Dedifferentiated amniotic fluid mesenchymal stem cell (primary cell): ENCODE data around the gene SCFD1.
"Not testable (repeated sequence)": the region's sequence is repeated elsewhere in the genome, so short reads cannot be mapped to it uniquely, and the experiment has no call there.

Source experiments
- DNase-seq: peaks from one replicate; pipeline ENCODE4 v3.0.0-alpha.2; 2016; ENCODE audit errors: extremely low spot score

The SCFD1 gene

DNA sequence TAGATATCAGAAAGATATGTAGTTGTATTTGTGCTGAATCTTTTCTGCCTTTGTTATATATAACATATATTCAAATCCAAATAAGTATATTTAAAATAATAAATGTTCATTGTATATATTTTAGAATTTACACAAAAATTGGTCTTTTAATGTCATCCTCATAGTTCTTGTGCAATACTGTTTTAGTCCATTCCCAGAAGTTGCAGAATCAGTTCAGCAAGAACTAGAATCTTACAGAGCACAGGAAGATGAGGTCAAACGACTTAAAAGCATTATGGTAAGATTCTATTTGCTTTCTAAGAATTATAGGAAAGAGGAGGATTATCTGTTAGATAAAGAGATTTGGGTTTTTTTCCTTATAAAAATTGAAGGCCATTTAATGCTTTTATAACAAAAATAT is 51.0 kb downstream of the SCFD1 start:
- no peak for DNase-seq

DNA sequence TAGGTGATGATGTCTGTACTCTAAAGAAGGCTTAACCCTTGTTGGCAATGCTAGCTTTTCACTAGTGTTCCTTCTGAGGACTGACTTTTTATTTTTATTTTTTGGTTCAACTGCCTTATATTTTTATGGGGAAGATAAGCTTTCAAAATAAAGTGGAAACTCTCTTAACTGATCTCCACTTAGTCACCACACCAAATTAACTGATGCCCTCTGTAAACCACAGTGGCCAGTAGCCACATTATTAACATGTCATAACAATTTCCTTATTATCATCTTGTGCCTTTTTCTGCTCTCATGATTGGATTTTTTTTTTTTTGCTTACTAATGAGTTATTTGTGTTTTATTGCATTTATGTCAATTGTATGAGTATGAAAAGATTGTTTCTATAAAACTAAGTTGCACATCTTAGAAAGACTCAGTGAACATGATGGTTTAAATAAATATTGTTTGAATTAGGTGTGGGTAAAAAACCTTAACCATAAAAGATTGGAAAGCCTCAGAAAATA is 56.9 kb downstream of the SCFD1 start:
- DNase-seq, result no peak

DNA sequence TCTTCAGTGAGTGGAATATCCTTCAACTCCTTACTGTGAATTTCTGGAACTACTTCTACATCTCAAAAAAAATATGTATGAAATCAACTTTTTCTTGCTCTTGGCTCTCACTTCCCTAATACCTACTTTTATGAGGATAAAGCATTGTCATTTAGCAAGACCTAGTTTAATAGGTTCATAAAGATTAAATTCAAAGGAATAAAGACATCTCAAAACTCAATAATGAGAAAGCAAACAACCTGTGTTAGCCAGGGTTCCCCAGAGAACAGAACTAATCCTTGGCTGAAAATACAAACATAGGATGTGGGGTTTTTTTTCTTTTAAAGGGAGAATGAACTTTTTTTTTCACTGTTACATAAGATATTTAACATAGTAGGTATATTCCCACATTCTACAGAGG is 57.9 kb downstream of the SCFD1 start:
- no peak for DNase-seq

DNA sequence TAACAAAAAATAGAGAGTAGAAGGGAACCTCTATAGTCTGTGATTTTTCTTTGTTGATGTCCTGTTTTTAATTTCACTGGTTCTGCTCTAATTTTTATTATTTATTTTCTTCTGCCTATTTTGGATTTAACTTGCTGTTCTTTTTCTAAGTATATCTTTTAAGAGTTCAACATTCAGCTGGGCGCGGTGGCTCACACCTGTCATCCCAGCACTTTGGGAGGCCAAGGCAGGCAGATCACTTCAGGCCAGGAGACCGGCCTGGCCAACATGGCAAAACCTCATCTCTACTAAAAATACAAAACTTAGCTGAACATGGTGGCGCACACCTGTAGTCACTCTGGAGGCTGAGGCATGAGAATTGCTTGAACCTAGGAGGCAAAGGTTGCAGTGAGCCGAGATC is 58.7 kb downstream of the SCFD1 start:
- DNase-seq, result not testable (repeated sequence)

DNA sequence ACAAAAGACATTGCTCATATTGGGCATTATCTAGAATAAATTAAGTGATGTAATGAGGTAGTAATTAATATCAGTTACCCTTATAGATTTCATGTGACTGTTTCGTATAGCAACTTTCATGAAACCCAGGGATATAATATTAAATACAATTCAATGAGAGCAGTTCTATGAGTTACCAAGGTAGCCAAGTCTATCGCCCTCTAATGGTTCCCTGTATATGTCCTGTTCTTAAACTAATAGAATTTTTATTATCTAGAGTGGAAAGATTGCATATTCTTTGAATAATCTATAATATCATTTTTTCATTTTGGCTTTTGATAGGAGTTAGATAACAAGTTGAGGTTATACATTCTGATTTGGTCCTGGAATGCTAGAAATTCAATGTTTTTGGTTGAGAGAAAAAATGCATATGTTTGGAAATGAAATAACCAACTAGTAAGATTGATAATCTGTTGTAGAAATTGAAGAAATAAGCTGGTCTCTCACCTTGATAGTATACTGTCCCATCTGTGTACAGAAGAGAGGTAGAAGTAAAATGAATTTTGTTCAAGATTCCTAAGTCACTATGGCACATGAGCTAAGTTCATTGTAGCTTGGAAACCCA is 59.7 kb downstream of the SCFD1 start:
- DNase-seq, result no peak

DNA sequence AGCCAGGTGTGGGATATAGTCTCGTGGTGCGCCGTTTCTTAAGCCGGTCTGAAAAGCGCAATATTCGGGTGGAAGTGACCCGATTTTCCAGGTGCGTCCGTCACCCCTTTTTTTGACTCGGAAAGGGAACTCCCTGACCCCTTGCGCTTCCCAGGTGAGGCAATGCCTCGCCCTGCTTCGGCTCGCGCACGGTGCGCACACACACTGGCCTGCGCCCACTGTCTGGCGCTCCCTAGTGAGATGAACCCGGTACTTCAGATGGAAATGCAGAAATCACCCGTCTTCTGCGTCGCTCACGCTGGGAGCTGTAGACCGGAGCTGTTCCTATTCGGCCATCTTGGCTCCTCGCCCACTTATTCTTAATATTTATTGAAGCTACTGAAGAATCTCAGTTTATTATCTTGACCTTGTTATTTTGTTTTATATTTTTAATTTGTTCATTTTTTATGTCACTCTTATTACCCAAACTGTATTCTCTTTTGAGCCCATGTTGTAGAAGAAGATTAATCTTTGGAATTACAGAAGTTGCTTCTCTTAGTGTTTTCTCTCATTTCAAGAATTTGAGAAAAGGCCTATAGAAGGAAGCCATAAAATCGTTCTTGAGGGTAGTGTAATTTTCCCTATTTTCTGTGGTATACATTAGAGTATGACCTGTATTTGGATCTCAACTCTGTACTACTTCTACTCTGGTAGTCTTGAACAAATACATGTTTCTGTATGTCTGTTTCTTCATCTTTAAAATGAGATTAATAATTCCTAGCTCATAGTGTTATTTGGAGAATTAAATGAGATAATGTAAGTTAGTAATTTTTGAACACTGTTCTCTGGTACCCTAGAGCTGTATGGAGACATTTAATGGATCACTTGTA is 68.6 kb downstream of the SCFD1 start:
- DNase-seq, result not testable (repeated sequence)

DNA sequence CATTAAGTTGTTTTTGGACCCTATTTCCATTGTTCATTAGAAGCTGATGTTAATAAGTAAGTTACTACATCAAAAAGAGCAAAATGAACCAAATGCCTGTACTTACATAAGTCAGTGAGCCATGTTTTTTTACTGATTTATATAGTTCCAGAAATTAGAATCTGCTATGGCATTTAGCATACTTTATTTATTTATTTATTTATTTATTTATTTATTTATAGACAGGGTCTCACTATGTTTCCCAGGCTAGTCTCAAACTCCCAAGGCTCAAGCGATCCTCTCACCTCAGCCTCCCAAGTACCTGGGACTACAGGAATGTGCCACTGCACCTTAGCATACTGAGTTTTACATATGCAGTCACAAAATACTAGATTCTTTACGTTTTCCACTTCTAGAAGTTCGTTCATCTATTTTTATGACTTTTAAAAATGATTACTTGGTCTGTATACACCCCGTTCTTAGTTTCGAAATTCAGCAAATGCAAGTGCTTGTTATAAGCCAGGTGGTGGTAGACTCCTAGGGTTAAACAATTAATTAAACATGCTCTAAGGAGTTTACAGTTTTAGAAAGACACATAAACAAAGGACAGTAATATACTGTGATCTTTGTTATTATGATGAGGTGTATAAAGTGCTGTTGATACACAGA is 69.8 kb downstream of the SCFD1 start:
- DNase-seq, result no peak

DNA sequence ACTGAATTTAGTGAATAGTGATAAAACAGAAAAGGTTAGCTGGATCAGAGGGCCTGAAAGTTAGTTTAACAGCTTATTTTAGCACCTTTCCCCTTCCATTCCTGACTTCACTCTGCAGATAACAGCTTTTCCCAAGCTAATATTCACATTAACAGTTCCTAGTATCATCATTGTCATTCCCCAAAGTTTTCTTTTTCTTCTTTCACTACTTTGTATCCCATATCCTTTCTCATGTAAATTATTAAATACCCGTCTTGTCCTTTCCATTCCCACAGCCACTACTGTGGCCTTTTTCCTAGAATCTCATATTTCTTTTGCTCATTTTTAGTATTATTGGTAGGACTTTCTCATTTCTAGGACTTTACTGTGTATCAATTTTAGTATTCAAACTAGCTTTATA is 70.5 kb downstream of the SCFD1 start:
- DNase-seq, result no peak

DNA sequence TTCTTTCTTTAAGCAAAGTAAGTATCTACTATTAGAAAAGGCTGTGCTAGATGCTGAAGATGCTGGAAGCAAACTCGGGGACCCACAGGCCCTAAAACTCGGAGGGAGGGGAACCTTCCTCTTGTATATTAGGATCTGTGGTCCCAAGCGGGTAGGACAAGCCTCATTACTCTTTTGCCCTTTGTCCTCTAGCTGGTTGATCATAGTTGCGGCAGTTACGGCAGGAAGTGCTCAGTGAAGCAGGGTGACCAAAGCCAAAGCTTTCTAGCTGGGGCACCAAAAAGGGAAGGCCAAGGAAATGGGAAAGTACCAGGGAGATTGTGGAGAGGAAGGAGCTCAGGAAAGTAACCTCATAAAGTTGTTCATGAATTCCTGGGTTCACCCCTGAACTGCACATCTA is 76.3 kb downstream of the SCFD1 start:
- no peak for DNase-seq

DNA sequence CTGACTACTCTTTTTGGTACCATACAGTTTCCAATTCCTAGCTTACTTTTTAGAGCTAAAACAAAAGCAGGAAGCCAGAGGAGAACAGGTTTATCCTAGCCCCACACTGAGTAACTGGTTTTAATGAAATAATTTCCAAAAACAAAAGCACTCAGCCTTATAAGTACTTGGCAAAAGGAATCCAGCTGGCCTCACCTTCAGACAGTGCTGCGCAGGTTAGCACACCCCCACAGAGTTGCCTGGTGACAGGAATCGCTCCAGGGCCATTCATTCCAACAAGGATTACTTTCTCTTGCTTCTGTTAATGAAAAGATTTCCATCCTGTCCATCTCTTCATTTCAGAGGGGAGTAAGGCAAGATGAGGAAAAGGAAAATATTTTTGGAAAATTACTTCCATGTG is 84.6 kb downstream of the SCFD1 start:
- DNase-seq, result no peak

DNA sequence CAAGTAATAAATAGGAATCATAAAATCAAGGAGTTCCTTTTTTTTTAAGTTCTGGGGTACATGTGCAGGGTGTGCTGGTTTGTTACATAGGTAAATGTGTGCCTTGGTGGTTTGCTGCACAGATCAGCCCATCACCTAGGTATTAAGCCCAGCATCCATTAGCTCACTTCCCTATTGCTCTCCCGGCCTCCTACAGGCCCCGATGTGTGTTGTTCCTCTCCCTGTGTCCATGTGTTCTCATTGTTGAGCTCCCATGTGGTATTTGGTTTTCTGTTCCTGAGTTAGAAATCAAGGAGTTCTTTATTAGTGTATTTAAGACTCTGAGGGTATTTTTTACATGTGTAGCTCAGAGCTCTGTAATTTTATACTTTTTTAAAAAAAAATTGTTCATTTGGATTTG is 86.0 kb downstream of the SCFD1 start:
- no peak for DNase-seq

DNA sequence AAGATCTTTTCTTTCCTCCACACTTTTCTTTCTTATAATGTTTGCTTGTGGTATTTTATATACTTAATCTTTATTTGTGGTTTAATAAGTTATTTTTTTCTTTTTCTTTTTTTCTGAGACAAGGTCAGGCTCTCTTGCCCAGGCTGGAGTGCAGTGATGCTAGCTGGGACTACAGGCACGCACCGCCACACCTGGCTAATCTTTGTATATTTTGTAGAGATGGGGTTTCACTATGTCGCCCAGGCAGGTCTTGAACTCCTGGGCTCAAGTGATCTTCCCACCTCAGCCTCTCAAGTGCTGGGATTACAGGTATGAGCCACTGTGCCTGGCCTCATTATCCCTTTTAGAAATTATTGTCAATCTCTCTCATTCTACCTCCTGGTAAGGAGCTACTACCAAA is 87.1 kb downstream of the SCFD1 start:
- no peak for DNase-seq

DNA sequence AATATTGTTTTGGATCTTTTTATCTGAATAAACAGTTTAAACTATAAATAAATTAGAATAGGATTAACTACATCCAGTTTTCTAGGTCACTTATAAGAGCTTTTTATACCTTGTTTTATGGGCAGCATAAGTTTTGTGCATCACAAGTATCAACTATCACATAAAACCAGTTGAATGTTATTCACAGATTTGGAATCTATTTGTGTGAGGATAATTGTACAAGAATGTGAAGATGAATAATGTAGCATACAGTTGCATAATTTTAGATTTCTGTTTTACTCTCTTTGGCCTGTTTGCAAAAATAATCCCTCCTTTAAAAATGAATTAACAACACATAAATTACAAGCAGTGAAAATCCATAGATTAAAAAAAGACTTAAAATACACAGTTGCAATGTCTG is 88.8 kb downstream of the SCFD1 start:
- no peak for DNase-seq

DNA sequence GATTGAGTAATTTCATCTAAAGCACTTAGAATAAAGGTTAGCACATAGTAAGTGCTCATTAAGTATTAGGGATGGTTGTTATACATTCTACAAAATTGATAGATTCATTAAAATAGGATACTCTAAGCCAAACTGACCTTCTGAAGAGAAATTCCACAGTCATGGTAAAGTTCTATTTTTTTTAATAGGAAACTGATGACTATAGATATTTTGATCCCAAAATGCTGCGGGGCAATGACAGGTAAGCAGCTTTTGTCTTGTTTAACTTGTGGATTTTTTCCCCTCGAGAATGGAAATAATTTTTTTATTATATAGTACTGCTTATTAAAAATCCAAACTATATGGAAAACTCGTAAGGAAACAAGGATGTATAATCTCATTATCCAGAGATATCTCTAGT is 97.0 kb downstream of the SCFD1 start:
- DNase-seq, result no peak

DNA sequence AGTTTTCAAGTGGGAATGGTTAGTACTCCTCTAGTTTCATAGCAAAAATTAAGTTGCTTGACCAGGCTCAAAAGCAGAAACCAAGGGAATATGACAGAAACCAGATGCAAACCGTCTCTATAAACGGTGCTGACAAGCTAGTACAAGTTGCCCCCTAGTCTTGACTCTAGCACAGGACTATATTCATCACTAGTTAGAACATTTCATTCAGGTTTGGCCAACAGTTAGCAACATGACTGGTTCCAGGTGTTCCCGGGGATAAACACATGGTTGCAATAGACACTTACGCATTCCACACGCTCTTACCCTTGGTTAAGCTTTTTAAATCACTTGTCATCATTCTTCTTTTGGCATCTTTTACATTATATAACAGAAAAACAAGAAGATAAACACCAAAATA is 103.6 kb downstream of the SCFD1 start:
- DNase-seq, result no peak

DNA sequence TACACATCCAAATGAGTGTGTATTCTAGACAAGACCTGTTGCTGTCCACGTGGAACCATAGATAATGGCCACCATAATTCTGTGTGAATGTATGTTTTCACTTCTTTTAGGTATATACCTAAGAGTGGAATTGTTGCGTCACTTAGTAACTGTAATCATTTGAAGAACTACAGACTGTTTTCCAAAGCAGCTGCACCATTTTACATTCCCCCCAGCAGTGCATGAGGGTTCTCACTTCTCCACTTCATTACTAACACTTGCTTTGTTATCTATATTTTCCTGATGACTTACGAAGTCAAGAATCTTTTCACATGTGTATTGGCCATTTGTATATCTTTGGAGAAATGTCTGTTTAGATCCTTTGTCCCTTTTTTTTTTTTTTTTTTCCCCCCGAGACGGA is 106.4 kb downstream of the SCFD1 start:
- DNase-seq, result no peak

DNA sequence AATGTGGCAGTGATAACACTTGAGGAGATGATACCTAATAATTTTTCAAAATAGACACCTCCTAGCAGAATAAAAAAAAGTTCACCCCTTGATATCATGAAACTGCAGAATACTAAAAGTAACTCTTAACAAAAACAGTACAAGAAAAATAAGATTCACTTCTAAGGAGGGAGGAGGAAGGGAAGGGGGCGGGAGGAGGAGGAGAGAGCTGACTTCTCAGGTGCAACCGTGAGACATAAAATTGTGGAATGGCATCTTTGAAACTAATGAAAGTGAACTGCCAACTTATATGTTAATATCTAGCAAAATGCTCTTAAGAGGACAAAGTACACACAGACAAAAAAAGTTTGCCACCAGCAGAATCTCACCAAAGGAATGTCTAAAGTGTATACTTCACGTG is 115.8 kb downstream of the SCFD1 start:
- DNase-seq, result no peak

DNA sequence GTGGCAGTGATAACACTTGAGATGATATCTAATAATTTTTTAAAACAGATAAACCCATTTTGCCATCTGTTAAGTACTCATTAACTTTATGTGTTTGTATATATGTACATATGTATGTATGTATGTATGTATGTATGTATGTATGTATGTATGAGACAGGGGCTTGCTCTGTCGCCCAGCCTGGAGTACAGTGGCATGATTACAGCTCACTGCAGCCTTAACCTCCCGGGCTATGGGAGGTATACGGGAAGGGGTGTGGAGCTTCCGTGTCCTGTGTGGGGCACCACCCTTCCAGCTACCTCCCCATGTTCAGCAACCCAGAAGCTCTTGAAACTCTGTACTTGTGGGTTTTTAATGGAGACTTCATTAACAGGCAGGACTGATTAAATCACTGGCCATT is 116.9 kb downstream of the SCFD1 start:
- DNase-seq, result no peak

DNA sequence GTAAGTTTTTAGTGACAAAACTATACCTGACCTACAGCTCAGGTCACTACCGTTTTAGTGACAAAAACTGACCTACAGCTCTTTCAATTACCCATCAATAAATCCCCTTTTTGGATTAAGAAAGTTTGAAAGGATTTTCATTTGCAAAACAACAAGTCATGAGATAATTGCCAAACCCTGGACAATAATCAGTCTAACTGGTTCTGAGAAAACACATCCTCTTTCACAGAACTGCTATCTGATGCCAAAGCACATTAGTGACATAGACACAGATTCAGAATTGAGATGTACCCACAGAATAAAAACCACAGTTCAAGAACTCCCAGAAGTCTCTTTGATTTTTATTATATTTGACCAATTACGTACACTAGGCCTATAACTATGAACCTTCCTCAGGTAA is 126.2 kb downstream of the SCFD1 start:
- DNase-seq, result no peak

DNA sequence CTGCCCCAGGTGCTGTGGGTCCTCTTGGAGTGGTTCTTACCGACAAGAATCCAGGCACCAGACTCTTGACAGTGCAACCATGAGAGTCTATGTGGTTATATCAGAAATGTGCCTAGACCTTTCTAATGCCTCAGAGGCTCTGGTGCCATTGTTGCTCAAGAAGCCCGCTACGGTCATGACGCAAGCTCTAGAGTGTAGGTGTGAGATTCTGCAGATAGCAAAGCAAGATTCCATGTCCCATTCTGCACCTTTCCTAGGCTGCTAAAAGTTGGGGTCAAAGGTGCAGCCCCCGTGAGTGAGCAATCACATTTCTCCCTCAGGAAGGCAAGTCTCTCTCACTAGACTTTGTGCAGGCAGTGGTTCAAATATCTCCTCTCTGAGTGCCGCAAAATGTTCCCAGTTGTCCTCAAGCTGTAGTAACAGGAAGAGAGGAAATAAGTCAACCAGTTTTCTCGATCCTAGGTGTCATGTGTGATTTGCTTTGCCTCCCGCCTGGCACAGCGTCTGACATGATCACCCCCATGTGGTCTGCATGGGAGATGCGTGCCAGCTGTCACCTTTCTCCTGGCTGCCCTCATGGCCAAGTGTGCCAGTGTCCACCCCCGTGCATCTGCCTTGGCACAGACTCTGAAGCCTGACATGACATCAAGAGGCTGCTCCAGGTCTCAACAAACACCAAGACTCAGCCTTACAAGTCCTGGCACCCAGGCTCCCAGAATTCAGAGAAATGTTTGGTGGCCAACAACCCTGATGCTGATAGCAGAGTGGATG is 129.7 kb downstream of the SCFD1 start:
- no peak for DNase-seq

DNA sequence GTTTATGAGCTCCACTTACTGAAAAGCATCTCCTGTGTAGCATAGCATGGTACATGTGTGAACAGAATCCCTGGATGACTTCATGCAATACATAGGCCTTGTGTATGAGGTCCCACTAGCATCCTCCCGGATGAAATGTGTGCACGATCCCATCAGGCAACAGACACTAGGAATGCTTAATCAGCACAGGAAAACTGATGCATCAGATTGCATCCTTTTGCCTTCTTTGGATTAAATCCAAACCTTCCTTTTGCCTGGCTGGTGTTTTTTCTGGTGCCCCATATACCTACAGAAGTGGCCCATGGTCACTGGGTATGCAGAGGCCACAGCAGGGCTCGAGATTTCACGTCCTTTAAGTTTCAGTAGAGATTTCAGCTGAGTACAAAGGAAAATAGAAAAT is 131.3 kb downstream of the SCFD1 start:
- no peak for DNase-seq

DNA sequence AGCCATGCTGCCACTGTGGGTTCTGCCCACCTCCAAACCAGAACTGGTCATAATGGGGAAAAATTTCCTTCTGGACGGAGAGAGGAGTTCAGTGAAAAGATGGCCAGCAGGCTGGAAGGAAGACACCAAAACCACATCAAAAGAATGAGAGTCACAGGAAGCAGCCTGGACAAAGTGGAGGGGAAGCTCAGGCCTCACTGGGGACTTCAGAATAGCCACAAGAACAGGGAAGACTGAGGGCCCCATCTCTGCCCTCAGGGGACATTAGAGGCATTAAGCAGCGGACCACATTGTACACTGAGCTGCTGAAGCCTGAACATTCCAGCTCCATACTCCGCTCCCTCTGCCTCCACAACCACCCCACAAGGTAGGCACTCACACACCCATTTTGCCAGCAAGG is 132.7 kb downstream of the SCFD1 start:
- no peak for DNase-seq
